ENCODE measurements around the gene ZNF280A.
A peak's percentile ranks its signal among the peaks of the same experiment; 100 is the strongest.

The ZNF280A gene, protein sequence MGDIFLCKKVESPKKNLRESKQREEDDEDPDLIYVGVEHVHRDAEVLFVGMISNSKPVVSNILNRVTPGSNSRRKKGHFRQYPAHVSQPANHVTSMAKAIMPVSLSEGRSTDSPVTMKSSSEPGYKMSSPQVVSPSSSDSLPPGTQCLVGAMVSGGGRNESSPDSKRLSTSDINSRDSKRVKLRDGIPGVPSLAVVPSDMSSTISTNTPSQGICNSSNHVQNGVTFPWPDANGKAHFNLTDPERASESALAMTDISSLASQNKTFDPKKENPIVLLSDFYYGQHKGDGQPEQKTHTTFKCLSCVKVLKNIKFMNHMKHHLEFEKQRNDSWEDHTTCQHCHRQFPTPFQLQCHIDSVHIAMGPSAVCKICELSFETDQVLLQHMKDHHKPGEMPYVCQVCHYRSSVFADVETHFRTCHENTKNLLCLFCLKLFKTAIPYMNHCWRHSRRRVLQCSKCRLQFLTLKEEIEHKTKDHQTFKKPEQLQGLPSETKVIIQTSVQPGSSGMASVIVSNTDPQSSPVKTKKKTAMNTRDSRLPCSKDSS

DNA sequence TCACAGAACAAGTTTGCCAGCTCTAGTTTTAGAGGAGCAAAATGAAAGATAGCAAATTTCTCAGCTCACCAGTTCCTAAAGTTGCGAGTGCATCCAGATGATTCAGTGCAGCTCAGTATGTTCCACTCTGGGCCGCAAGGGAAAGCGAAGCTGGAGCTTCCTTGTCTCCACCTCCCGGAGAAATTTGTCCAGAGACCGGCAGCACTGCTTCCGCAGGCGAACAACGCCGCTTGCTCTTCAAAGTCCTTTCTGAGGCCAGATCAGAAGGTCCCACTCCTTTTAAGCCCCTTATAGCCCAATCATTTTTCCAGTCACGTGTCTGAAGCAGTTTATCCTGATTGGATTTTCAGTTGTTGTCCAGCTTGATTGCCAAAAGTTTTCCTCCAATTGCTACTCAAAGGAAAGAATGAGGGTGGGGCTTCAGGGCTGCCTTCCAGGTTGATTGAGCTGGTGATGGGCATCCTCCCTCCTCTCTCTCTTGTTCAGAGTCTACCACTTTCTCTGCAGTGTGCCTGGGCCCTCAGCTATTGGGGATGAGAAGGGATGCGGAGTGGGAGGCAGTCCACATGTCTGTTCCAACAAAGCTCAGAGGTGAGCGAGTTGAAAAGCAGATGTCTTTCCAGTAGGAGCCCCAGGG is at the start of gene ZNF280A:
Gene ZNF280A, minus strand, starts transcription at position 251 of the 637 bp plus-strand sequence. CDS start 4,640 bp downstream, outside the sequence.
- no peaks in the 10 kb centered on the region for H3K4me1 Mint-ChIP-seq
- peak within 1 kb of the TSS in 1 of 2 donors; percentile 74 for H3K27ac Mint-ChIP-seq
- no peaks in the 10 kb centered on the region for H3K9me3 Mint-ChIP-seq
- no peak for DNase-seq
- H3K27me3 Mint-ChIP-seq: peaks cover 36% of the 10 kb centered on the region
- H3K4me3 Mint-ChIP-seq: no peak within 1 kb of the TSS
- ATAC-seq: no peak

DNA sequence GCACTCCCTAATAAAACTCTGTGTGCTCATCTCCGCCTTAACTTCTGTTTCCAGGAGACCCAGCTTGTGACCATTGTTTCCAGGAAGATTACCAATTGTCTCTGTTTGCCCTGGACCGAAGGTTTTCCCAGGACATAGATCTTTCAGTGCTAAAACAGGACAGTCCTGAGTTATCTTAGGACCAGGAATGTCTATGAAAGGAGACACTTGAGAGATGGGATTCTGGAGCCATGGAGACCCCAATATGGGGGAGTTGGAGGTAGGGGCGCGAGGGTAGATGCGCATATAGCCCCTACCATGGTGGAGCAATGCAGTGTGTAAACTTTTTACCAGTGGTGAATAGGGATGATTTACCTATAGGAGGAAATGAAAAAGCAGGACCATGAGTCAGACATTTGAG is 49.1 kb upstream of the ZNF280A start:
- Mint-ChIP-seq H3K27me3 (peaks cover 30% of the 10 kb centered on the region), H3K4me3 (no peak overlapping the region), H3K4me1 (no peaks in the 10 kb centered on the region), H3K9me3 (no peaks in the 10 kb centered on the region), H3K27ac (no peak overlapping the region)
- DNase-seq (no peak), ATAC-seq (no peak)

- H3K4me3 Mint-ChIP-seq: no peak overlapping the region
- no peaks in the 10 kb centered on the region for H3K4me1 Mint-ChIP-seq
- ATAC-seq (no peak), DNase-seq (no peak)
- H3K27ac Mint-ChIP-seq: no peak overlapping the region
- no peaks in the 10 kb centered on the region for H3K9me3 Mint-ChIP-seq
- H3K27me3 Mint-ChIP-seq: peaks cover 14% of the 10 kb centered on the region
Measured at GRCh38 chr22:22565981-22566380, 45.9 kb upstream of the ZNF280A start.

GRCh38 chr22:22558972-22559603 is 39.0 kb upstream of the ZNF280A start, which contains the start of gene PRAME:
TSS of gene PRAME (minus strand) at chr22:22559265. CDS start at chr22:22556832, 2,433 bp downstream.
- H3K27ac Mint-ChIP-seq: peak within 1 kb of the TSS in 1 of 2 donors; percentile 87
- H3K4me1 Mint-ChIP-seq: peaks cover 6% of the 10 kb centered on the region
- H3K4me3 Mint-ChIP-seq: peak within 1 kb of the TSS in 1 of 2 donors; percentile 33
- no peaks in the 10 kb centered on the region for H3K9me3 Mint-ChIP-seq
- H3K27me3 Mint-ChIP-seq: no peaks in the 10 kb centered on the region
- peak; percentile 84 to 85 for DNase-seq
- ATAC-seq: peak; percentile 98

DNA sequence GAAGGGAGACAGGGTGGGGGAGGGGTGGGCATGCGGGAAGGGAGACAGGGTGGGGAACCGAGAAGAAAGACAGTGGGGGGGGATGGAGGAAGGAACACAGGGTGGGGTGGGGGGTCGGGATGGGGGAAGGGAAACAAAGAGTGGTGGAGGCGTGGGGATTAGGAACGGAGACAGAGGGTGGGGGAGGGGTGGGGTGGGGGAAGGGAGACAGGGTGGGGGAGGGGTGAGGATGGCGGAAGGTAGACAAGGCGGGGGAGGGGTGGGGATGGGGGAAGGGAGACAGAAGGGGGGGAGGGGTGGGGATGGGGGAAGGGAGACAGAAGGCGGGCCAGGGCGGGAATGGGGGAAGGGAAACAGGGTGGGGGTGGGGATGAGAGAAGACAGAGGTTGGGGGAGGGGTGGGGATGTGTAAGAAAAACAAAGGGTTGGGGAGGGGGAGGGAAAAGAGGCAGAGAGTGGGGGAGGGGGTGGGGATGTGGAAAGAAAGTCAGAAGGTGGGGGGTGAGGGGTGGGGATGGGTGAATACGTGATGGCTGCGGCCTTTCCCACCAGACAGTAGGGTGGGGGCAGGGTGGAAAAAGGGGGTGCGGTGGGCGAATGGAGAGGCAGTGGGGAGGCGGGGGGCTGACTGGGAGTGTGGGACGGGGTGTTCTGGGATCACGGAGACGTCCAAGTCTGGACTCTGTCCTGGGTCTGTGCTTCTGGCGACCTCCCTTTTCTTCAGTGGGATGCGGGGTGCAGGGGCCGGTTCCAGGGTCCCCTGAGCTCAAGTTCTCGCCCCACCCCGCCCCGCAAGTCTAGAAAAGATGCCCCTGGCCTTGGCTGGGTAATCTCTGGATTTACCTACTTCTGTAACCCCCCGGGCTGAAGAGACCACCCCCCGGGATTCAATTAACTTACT is 38.3 kb upstream of the ZNF280A start:
- DNase-seq (no peak), ATAC-seq (no peak)
- Mint-ChIP-seq H3K27me3 (no peaks in the 10 kb centered on the region), H3K27ac (no peak overlapping the region), H3K4me3 (no peak overlapping the region), H3K4me1 (peaks cover 6% of the 10 kb centered on the region), H3K9me3 (no peaks in the 10 kb centered on the region)

- Mint-ChIP-seq H3K4me1 (peaks cover 6% of the 10 kb centered on the region), H3K27me3 (no peaks in the 10 kb centered on the region), H3K27ac (peak overlapping the region in 1 of 2 donors; percentile 27), H3K4me3 (no peak overlapping the region), H3K9me3 (no peaks in the 10 kb centered on the region)
- ATAC-seq (no peak), DNase-seq (no peak)
Measured at GRCh38 chr22:22556995-22557925, 37.2 kb upstream of the ZNF280A start.

GRCh38 chr22:22556578-22556977 is 36.5 kb upstream of the ZNF280A start:
- Mint-ChIP-seq H3K9me3 (no peaks in the 10 kb centered on the region), H3K27ac (no peak overlapping the region), H3K27me3 (no peaks in the 10 kb centered on the region), H3K4me3 (no peak overlapping the region), H3K4me1 (peaks cover 6% of the 10 kb centered on the region)
- ATAC-seq (no peak), DNase-seq (no peak)

GRCh38 chr22:22555596-22555995 is 35.5 kb upstream of the ZNF280A start:
- H3K4me3 Mint-ChIP-seq: no peak overlapping the region
- DNase-seq (no peak), ATAC-seq (no peak)
- no peak overlapping the region for H3K27ac Mint-ChIP-seq
- no peaks in the 10 kb centered on the region for H3K27me3 Mint-ChIP-seq
- no peaks in the 10 kb centered on the region for H3K9me3 Mint-ChIP-seq
- H3K4me1 Mint-ChIP-seq: peaks cover 6% of the 10 kb centered on the region

DNA sequence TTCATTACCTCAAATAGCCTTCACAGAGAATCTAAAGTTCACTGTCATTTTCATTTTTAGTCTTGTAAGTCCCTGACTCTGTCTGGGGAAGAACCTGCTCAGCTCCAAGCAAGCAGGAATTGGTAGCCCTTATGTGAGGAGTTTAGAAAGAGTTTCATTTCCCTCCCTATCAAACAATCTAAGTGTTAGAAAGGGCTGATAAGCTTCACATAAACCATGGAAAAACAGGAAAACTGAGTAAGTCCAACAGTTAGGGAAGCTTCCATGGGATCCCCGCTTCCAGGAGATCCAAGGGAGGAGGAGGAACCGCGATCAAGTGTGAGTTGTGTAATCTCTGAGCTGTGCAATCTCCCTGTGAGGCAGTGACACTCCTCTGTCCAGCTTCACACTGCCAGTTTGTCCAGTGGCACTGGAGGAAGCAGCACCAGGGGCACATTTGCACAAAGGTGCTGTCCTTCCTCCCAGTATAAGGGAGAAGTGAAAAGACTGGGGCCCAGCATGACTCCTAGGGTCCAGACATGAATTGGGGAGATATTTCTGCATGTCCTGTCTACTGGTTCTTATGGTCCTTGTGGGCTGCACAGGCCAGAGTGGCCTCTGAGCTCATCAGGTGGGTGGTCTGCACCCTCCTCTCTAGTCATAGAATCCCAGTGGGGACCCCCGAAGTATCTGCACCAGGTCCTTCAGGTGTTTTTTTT is 34.7 kb upstream of the ZNF280A start:
- H3K4me3 Mint-ChIP-seq: no peak overlapping the region
- no peaks in the 10 kb centered on the region for H3K9me3 Mint-ChIP-seq
- H3K4me1 Mint-ChIP-seq: peaks cover 6% of the 10 kb centered on the region
- no peaks in the 10 kb centered on the region for H3K27me3 Mint-ChIP-seq
- no peak for DNase-seq
- no peak overlapping the region for H3K27ac Mint-ChIP-seq
- ATAC-seq: no peak

GRCh38 chr22:22553735-22554586 is 33.9 kb upstream of the ZNF280A start:
- Mint-ChIP-seq H3K27ac (no peak overlapping the region), H3K9me3 (no peaks in the 10 kb centered on the region), H3K4me1 (peaks cover 3% of the 10 kb centered on the region), H3K4me3 (no peak overlapping the region), H3K27me3 (no peaks in the 10 kb centered on the region)
- ATAC-seq (no peak), DNase-seq (no peak)

DNA sequence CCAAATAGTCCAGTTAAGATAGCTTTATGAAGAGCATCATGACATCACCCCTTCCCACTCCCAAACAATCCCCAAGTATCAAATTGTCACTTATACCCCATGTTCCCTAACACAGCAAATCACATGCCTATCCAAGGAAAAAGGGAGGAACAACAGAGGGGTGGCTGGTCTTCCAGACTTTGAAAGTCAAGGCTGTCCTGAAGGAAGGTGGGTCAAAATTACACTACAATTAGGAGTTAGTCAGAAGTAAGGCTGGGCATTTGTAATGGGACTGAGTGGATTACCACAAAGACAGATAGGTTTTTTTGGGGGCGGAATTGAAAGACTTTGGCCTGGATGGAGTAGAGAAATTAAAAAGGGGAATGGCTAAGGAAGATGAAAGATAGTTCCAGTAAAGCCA is 33.1 kb upstream of the ZNF280A start:
- no peak overlapping the region for H3K4me3 Mint-ChIP-seq
- no peaks in the 10 kb centered on the region for H3K9me3 Mint-ChIP-seq

GRCh38 chr22:22552630-22553029 is 32.6 kb upstream of the ZNF280A start:
- no peaks in the 10 kb centered on the region for H3K27me3 Mint-ChIP-seq
- H3K9me3 Mint-ChIP-seq: no peaks in the 10 kb centered on the region
- H3K27ac Mint-ChIP-seq: peak overlapping the region in 1 of 2 donors; percentile 28
- ATAC-seq: no peak
- H3K4me3 Mint-ChIP-seq: no peak overlapping the region
- no peak for DNase-seq
- no peaks in the 10 kb centered on the region for H3K4me1 Mint-ChIP-seq

More for the DNA sequence above, 33.1 kb upstream of the ZNF280A start:
- ATAC-seq: no peak
- no peak overlapping the region for H3K27ac Mint-ChIP-seq
- no peak for DNase-seq
- no peaks in the 10 kb centered on the region for H3K4me1 Mint-ChIP-seq
- no peaks in the 10 kb centered on the region for H3K27me3 Mint-ChIP-seq

Measured in stimulated activated naive CD8-positive, alpha-beta T cell treated with anti-CD3 and anti-CD28 coated beads, Interleukin-15, amount 100 ng/mL, for 72 hours (primary cell).